A549 (cell line): ENCODE results near the gene LNPK.

ENCODE experiments used
- CBX8 ChIP-seq: fragments of 200-600 bp; sonication (generic); IDR thresholded peaks from 2 replicates; pipeline ENCODE4 v1.6.1; 2016
- CTCF ChIP-seq: fragments of >200 bp; sonication (Bioruptor Twin); formaldehyde crosslinking; IDR thresholded peaks from 3 replicates; pipeline ENCODE4 v1.5.1; 2016
- EP300 ChIP-seq, 2 experiments: fragments of >200 bp; sonication (Bioruptor Twin); formaldehyde crosslinking; IDR thresholded peaks; 2 replicates in 1 of 2; 3 replicates in 1 of 2; pipeline ENCODE4 v1.6.1; 2016 to 2017
- ESRRA ChIP-seq: fragments of 150-350 bp; IDR thresholded peaks from 2 replicates; pipeline ENCODE4 v1.6.1; 2014; ENCODE audit warnings: mild to moderate bottlenecking, low read length, borderline replicate concordance
- JUN ChIP-seq, 2 experiments: fragments of >200 bp; sonication (Bioruptor Twin); formaldehyde crosslinking; IDR thresholded peaks; 2 replicates in 1 of 2; 3 replicates in 1 of 2; pipeline ENCODE4 v1.6.1; 2016 to 2017
- NPAS2 ChIP-seq: fragments of 250-450 bp; sonication (Bioruptor Pico); IDR thresholded peaks from 2 replicates; pipeline ENCODE4 v1.8.0; 2022; ENCODE audit warnings: mild to moderate bottlenecking, moderate library complexity, borderline replicate concordance
- NR3C1 ChIP-seq: fragments of >200 bp; sonication (Bioruptor Twin); formaldehyde crosslinking; IDR thresholded peaks from 3 replicates; pipeline ENCODE4 v1.6.1; 2017
- POLR2AphosphoS2 ChIP-seq: conservative IDR thresholded peaks from 2 replicates; pipeline ENCODE4 v1.6.1; 2012; ENCODE audit warnings: low read length, improper control_type of control experiment, inconsistent platforms
- REST ChIP-seq: fragments of 200-600 bp; sonication (generic); IDR thresholded peaks from 2 replicates; pipeline ENCODE4 v1.6.1; 2016; ENCODE audit warnings: antibody characterized with exemption, mild to moderate bottlenecking, moderate library complexity
- RFX5 ChIP-seq: fragments of 450-650 bp; IDR thresholded peaks from 2 replicates; pipeline ENCODE4 v1.7.1; 2014; ENCODE audit warnings: antibody characterized with exemption, mild to moderate bottlenecking, moderate library complexity
- SMC3 ChIP-seq: fragments of >200 bp; sonication (Bioruptor Twin); formaldehyde crosslinking; IDR thresholded peaks from 3 replicates; pipeline ENCODE4 v1.6.1; 2018; ENCODE audit warnings: inconsistent platforms
- TFCP2L1 ChIP-seq: fragments of 250-450 bp; sonication (Bioruptor Pico); IDR thresholded peaks from 2 replicates; pipeline ENCODE4 v1.5.0; 2021; ENCODE audit warnings: mild to moderate bottlenecking
- TF ChIP-seq, protein P1 (sequence below): fragments of 450-650 bp; IDR thresholded peaks from 2 replicates; pipeline ENCODE4 v1.6.1; 2014; ENCODE audit warnings: antibody characterized with exemption

- TF ChIP-seq, protein P1, sequence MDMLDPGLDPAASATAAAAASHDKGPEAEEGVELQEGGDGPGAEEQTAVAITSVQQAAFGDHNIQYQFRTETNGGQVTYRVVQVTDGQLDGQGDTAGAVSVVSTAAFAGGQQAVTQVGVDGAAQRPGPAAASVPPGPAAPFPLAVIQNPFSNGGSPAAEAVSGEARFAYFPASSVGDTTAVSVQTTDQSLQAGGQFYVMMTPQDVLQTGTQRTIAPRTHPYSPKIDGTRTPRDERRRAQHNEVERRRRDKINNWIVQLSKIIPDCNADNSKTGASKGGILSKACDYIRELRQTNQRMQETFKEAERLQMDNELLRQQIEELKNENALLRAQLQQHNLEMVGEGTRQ: no peak
- TF ChIP-seq CTCF: no peak
- no peak for TF ChIP-seq EP300 (IDR thresholded peaks at IDR 0.05)
- no peak for TF ChIP-seq ESRRA
- no peak for TF ChIP-seq NR3C1
- no peak for TF ChIP-seq CBX8
- no peak for TF ChIP-seq REST
- no peak for TF ChIP-seq RFX5
- no peak for TF ChIP-seq POLR2AphosphoS2
- no peak for TF ChIP-seq SMC3
- TF ChIP-seq JUN (IDR thresholded peaks at IDR 0.05): no peak
- no peak for TF ChIP-seq TFCP2L1 (CRISPR knock-in tag)
- no peak for TF ChIP-seq NPAS2 (CRISPR knock-in tag)
These were observed 25.7 kb upstream of the LNPK start for GRCh38 chr2:176027806-176028205.
